Fibroblast of skin of left biceps (primary cell): ENCODE measurements around the gene FBLN2.

Source experiments
- DNase-seq, 2 experiments: peaks; one replicate each; pipeline ENCODE4 v3.0.0-alpha.2; 2013; ENCODE audit warnings: low read depth in 2 of 2

Gene FBLN2

GRCh38 chr3:13686367-13687160 lies 137.6 kb downstream of the FBLN2 start:
- DNase-seq: no peak

- DNase-seq: no peak
Measured at GRCh38 chr3:13687517-13687943, 138.6 kb downstream of the FBLN2 start.
